K562 (cell line): ENCODE data around the gene KRTAP1-3. TPM values are rescaled to one million over a fixed set of nuclear protein-coding genes. Genes with fewer than 3 reads are reported as not detected.

ENCODE experiments used
- ATAC-seq: fragments of 200-7000 bp; cut with Tn5 transposase; 3 replicates; pipeline ENCODE4 v1.9.1; 2020; ENCODE audit warnings: moderate library complexity
- BruUV-seq: library from RNA; stranded (reverse); fragments of 400-500 nt; replicated peaks from 2 replicates; lab custom pipeline; 2021; lab: Mats Ljungman, UMichigan
- CTCF ChIA-PET: fragments of 300-600 bp; formaldehyde crosslinking; extraction: SDS; loops from one replicate; lab custom pipeline; 2021; ENCODE audit warnings: low intra/inter-chr PET ratio; lab: Yijun Ruan, JAX
- POLR2A ChIA-PET: fragments of 300-600, 350-650 bp; sonication (Branson Sonifier 250); formaldehyde crosslinking; extraction: SDS; loops from one replicate; lab custom pipeline; 2021; ENCODE audit warnings: antibody characterized with exemption, inconsistent platforms; lab: Yijun Ruan, JAX
- DNase-seq, 4 experiments: peaks; one replicate each; pipeline versions ENCODE4 v3.0.0 to v3.0.0-alpha.2; 2011 to 2018; ENCODE audit warnings: low spot score in 3 of 4, mixed read lengths in 3 of 4; ENCODE audit errors: extremely low read depth in 1 of 4
- FAIRE-seq: peaks from 2 replicates; lab custom pipeline; 2011; peaks lifted over from hg19 to GRCh38; lab: Jason Lieb, UNC
- H2AFZ ChIP-seq: 2 replicates; pipeline ENCODE4 v1.6.0; 2011; ENCODE audit warnings: low read depth, low read length, control low read depth, inconsistent platforms
- H3K27ac ChIP-seq: fragments of 200-600 bp; 3 replicates; pipeline ENCODE4 v1.8.0; 2011; ENCODE audit warnings: low read depth, mild to moderate bottlenecking, control low read depth, inconsistent platforms, low read length, moderate library complexity, mixed read lengths; ENCODE audit errors: extremely low read depth
- H3K27me3 ChIP-seq, 2 experiments: fragments of 300-600 bp in 1 of 2; 2 replicates in 1 of 2; 3 replicates in 1 of 2; pipeline versions ENCODE4 v1.6.0 to v1.8.0; 2011; ENCODE audit warnings: inconsistent platforms in 2 of 2, low read length in 2 of 2, mild to moderate bottlenecking in 1 of 2, mixed read lengths in 1 of 2, moderate library complexity in 1 of 2; ENCODE audit not compliant: control insufficient read depth in 2 of 2, insufficient read depth in 2 of 2
- H3K36me3 ChIP-seq: fragments of 300-600 bp; 3 replicates; pipeline ENCODE4 v1.8.0; 2011; ENCODE audit warnings: mild to moderate bottlenecking, low read length, inconsistent platforms; ENCODE audit not compliant: control insufficient read depth, insufficient read depth
- H3K4me1 ChIP-seq, 2 experiments: fragments of 200-600 bp in 1 of 2; replicated peaks in 1 of 2; 2 replicates in 1 of 2; 3 replicates in 1 of 2; pipeline versions ENCODE4 v1.5.1 to v1.8.0; 2011; ENCODE audit warnings: inconsistent platforms in 2 of 2, low read length in 2 of 2, mild to moderate bottlenecking in 1 of 2, mixed read lengths in 1 of 2, moderate library complexity in 1 of 2; ENCODE audit not compliant: control insufficient read depth in 2 of 2, insufficient read depth in 2 of 2
- H3K4me2 ChIP-seq: 2 replicates; pipeline ENCODE4 v1.6.1; 2011; ENCODE audit warnings: low read length, control low read depth, inconsistent platforms, mixed read lengths; ENCODE audit not compliant: insufficient read depth
- H3K4me3 ChIP-seq: fragments of 200-600 bp; sonication (generic), shearing (Covaris generic); 2 replicates; pipeline ENCODE4 v1.5.1; 2016; ENCODE audit warnings: control low read depth, inconsistent platforms
- H3K79me2 ChIP-seq: fragments of 200-600 bp; 3 replicates; pipeline ENCODE4 v1.8.0; 2011; ENCODE audit warnings: low read length, inconsistent platforms; ENCODE audit not compliant: control insufficient read depth, insufficient read depth
- H3K9ac ChIP-seq, 2 experiments: 2 replicates each; pipeline versions ENCODE4 v1.6.0 to v1.6.1; 2011; ENCODE audit warnings: low read depth in 2 of 2, low read length in 2 of 2, control low read depth in 1 of 2, inconsistent platforms in 1 of 2, mild to moderate bottlenecking in 1 of 2, mixed read lengths in 1 of 2; ENCODE audit not compliant: insufficient read depth in 1 of 2
- H3K9me1 ChIP-seq: one replicate; pipeline ENCODE4 v1.6.0; 2011; ENCODE audit warnings: inconsistent platforms, mild to moderate bottlenecking, low read length, moderate library complexity; ENCODE audit not compliant: control insufficient read depth, insufficient read depth
- H3K9me3 ChIP-seq: replicated peaks from 2 replicates; pipeline ENCODE4 v1.5.1; 2011; ENCODE audit warnings: low read depth, low read length, inconsistent platforms; ENCODE audit not compliant: control insufficient read depth, insufficient read depth
- H4K20me1 ChIP-seq: replicated peaks from 2 replicates; pipeline ENCODE4 v1.6.1; 2011; ENCODE audit warnings: low read length, inconsistent platforms, mixed read lengths; ENCODE audit not compliant: control insufficient read depth, insufficient read depth
- FOXJ3 ChIP-seq: sonication (generic); formaldehyde crosslinking; IDR thresholded peaks from 2 replicates; pipeline ENCODE4 v1.4.0; 2020; ENCODE audit warnings: mild to moderate bottlenecking, missing genetic modification reagents
- MEIS2 ChIP-seq: fragments of 450-650 bp; IDR thresholded peaks from 2 replicates; pipeline ENCODE4 v1.6.1; 2014; ENCODE audit warnings: mild to moderate bottlenecking; ENCODE audit not compliant: partially characterized antibody
- NR2C1 ChIP-seq, 2 experiments: fragments of 450-650 bp; IDR thresholded peaks; 2 replicates each; pipeline ENCODE4 v1.6.1; 2017; ENCODE audit warnings: mild to moderate bottlenecking in 2 of 2, antibody characterized with exemption in 1 of 2, inconsistent platforms in 1 of 2, missing compliant biosample characterization in 1 of 2, missing genetic modification characterization in 1 of 2
- POLR2AphosphoS2 ChIP-seq: IDR thresholded peaks from 2 replicates; pipeline ENCODE4 v1.6.1; 2012; ENCODE audit warnings: low read length, improper control_type of control experiment
- SMC3 ChIP-seq: conservative IDR thresholded peaks from 2 replicates; pipeline ENCODE4 v1.6.1; 2011; ENCODE audit warnings: low read depth, low read length, improper control_type of control experiment; ENCODE audit not compliant: insufficient read depth
- ZNF140 ChIP-seq: fragments of 250-450 bp; sonication (Bioruptor Pico); IDR thresholded peaks from 2 replicates; pipeline ENCODE4 v1.8.0; 2021; ENCODE audit warnings: moderate library complexity, mild to moderate bottlenecking, inconsistent platforms
- ZNF41 ChIP-seq: fragments of 250-450 bp; sonication (Bioruptor Pico); conservative IDR thresholded peaks from 2 replicates; pipeline ENCODE4 v1.4.0; 2020; ENCODE audit warnings: mild to moderate bottlenecking
- ZNF561 ChIP-seq: fragments of 450-650 bp; formaldehyde crosslinking; conservative IDR thresholded peaks from 2 replicates; pipeline ENCODE4 v1.4.0; 2020; ENCODE audit warnings: mild to moderate bottlenecking, moderate library complexity
- ZNF717 ChIP-seq: fragments of 250-450 bp; sonication (Bioruptor Pico); IDR thresholded peaks from 2 replicates; pipeline ENCODE4 v1.5.0; 2021
- ZZZ3 ChIP-seq: fragments of 450-650 bp; IDR thresholded peaks from 2 replicates; pipeline ENCODE4 v1.6.1; 2016; ENCODE audit warnings: antibody characterized with exemption, mild to moderate bottlenecking, moderate library complexity
- WGBS: fragments of 100-300 bp; shearing (Covaris generic); methylation state at CpG from one replicate; pipeline ENCODE4 v1.1.6; 2016; ENCODE audit warnings: low coverage, mixed read lengths; ENCODE audit not compliant: insufficient coverage; ENCODE audit errors: missing lambda C conversion rate; 5-methylcytosine and 5-hydroxymethylcytosine counted together
- in situ Hi-C: fragments of 300-500 bp; cut with MboI; formaldehyde crosslinking; loops from 4 replicates; pipeline ENCODE4 v1.15.0; 2018; ENCODE audit warnings: inconsistent platforms, mixed read lengths
- intact Hi-C: fragments of 100-400 bp; cut with micrococcal nuclease; formaldehyde crosslinking; loops from 2 replicates; pipeline ENCODE4 v1.14.2; 2022
- polyA plus RNA-seq, 8 experiments: library from polyadenylated mRNA; depleted of rRNA in 4 of 8; stranded (reverse) in 5 of 8; unstranded in 3 of 8; fragments of >200 nt; fragmentation: Nextera tagmentation in 2 of 8; fragmentation: Illumina TruSeq in 1 of 8; extraction: Ambion mirVana in 2 of 8; extraction: Trizol in 1 of 8; gene quantifications; 2 replicates each; pipeline versions ENCODE4 v1.2.1 to v1.2.3, GENCODE V29; 2011 to 2014; ENCODE audit warnings: inconsistent platforms in 1 of 8, missing spikeins in 1 of 8
- total RNA-seq, 7 experiments: library from RNA; depleted of rRNA in 6 of 7; stranded (reverse); fragments of >200 nt in 6 of 7; fragmentation: Illumina TruSeq in 2 of 7; extraction: Trizol in 2 of 7; gene quantifications; 2 replicates each; pipeline versions ENCODE4 v1.2.1 to v1.2.3, GENCODE V29; 2011 to 2021; ENCODE audit warnings: low replicate concordance in 1 of 7
- TF ChIP-seq, protein P1 (sequence below), 2 experiments: fragments of 450-650 bp; IDR thresholded peaks; 2 replicates each; pipeline ENCODE4 v1.6.1; 2018; ENCODE audit warnings: mild to moderate bottlenecking in 2 of 2, low read depth in 1 of 2; ENCODE audit not compliant: partially characterized antibody in 2 of 2
- TF ChIP-seq, protein P2 (sequence below): fragments of 250-450 bp; sonication (Bioruptor Pico); IDR thresholded peaks from 2 replicates; pipeline ENCODE4 v1.8.0; 2021; ENCODE audit warnings: moderate library complexity, mild to moderate bottlenecking, inconsistent platforms
- TF ChIP-seq, protein P3 (sequence below): fragments of 250-450 bp; sonication (Bioruptor Pico); IDR thresholded peaks from 2 replicates; pipeline ENCODE4 v1.5.0; 2020; ENCODE audit warnings: mild to moderate bottlenecking
- TF ChIP-seq, protein P4 (sequence below): fragments of 450-650 bp; conservative IDR thresholded peaks from 2 replicates; pipeline ENCODE4 v1.6.1; 2016; ENCODE audit warnings: missing genetic modification characterization, low read depth, mild to moderate bottlenecking, missing compliant biosample characterization, moderate library complexity

Gene KRTAP1-3
- total and polyA plus RNA-seq, 9 of the 15 experiments (the other 6 are each of a cell fraction or from before 2014, with no cell fraction given) = not detected

DNA sequence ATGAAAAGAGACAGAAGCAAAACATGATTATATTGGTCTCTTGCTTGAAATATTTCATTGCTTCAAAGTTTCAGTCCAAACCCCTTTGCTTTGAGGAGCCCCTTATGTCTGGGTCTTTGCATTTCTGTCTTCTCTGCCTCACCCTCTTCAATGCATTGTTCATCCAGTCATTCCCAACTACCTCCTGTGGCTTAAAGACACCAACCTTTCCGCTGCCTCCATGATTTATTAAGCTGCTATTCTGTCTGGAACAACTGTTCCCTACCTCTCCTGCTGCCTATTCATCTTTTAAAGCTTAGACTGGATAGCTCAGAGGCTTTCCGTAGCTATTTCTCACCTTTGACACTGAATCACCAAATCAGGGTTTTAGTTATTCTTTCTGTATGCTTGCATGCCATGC lies 37.3 kb downstream of the KRTAP1-3 start:
- ChIA-PET POLR2A (no interaction called here), CTCF (no interaction called here)
- FAIRE-seq (no peak), ATAC-seq (no peak), DNase-seq (no peak)
- intact Hi-C loops (no loop called here), in situ Hi-C loops (no loop called here)
- Histone ChIP-seq H3K9me1 (no peaks in the 10 kb centered on the region), H3K4me2 (no peak overlapping the region), H3K4me1 (no peaks in the 10 kb centered on the region), H3K27me3 (peaks cover 0 to 5% of the 10 kb centered on the region in 2 experiments; a peak in 2 of 5 replicates), H3K79me2 (no peaks in the 10 kb centered on the region), H3K36me3 (no peaks in the 10 kb centered on the region), H4K20me1 (no peaks in the 10 kb centered on the region), H3K4me3 (no peak overlapping the region), H3K9ac (no peak overlapping the region), H3K9me3 (no peaks in the 10 kb centered on the region), H3K27ac (no peak overlapping the region), H2AFZ (no peak overlapping the region)
- 0% methylated on average over 2 of the region's 2 CpGs for whole genome bisulfite sequencing
- no TSS peak for BruUV-seq
- TF ChIP-seq NR2C1 (IDR thresholded peaks at IDR 0.05) = no peak
- no peak for TF ChIP-seq NR2C1 (tag; IDR thresholded peaks at IDR 0.05)
- no peak for TF ChIP-seq MEIS2
- TF ChIP-seq, protein P1, sequence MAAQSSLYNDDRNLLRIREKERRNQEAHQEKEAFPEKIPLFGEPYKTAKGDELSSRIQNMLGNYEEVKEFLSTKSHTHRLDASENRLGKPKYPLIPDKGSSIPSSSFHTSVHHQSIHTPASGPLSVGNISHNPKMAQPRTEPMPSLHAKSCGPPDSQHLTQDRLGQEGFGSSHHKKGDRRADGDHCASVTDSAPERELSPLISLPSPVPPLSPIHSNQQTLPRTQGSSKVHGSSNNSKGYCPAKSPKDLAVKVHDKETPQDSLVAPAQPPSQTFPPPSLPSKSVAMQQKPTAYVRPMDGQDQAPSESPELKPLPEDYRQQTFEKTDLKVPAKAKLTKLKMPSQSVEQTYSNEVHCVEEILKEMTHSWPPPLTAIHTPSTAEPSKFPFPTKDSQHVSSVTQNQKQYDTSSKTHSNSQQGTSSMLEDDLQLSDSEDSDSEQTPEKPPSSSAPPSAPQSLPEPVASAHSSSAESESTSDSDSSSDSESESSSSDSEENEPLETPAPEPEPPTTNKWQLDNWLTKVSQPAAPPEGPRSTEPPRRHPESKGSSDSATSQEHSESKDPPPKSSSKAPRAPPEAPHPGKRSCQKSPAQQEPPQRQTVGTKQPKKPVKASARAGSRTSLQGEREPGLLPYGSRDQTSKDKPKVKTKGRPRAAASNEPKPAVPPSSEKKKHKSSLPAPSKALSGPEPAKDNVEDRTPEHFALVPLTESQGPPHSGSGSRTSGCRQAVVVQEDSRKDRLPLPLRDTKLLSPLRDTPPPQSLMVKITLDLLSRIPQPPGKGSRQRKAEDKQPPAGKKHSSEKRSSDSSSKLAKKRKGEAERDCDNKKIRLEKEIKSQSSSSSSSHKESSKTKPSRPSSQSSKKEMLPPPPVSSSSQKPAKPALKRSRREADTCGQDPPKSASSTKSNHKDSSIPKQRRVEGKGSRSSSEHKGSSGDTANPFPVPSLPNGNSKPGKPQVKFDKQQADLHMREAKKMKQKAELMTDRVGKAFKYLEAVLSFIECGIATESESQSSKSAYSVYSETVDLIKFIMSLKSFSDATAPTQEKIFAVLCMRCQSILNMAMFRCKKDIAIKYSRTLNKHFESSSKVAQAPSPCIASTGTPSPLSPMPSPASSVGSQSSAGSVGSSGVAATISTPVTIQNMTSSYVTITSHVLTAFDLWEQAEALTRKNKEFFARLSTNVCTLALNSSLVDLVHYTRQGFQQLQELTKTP (IDR thresholded peaks at IDR 0.05; ENCODE audit: low read depth in 1 of 2, partially characterized antibody in 2 of 2) = no peak
- no peak for TF ChIP-seq ZNF140
- TF ChIP-seq ZNF41 (CRISPR knock-in tag) = no peak
- TF ChIP-seq, protein P2, sequence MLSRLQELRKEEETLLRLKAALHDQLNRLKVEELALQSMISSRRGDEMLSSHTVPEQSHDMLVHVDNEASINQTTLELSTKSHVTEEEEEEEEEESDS (CRISPR knock-in tag) = no peak
- TF ChIP-seq ZNF717 (CRISPR knock-in tag) = no peak
- no peak for TF ChIP-seq ZZZ3
- TF ChIP-seq SMC3 = no peak
- TF ChIP-seq, protein P3, sequence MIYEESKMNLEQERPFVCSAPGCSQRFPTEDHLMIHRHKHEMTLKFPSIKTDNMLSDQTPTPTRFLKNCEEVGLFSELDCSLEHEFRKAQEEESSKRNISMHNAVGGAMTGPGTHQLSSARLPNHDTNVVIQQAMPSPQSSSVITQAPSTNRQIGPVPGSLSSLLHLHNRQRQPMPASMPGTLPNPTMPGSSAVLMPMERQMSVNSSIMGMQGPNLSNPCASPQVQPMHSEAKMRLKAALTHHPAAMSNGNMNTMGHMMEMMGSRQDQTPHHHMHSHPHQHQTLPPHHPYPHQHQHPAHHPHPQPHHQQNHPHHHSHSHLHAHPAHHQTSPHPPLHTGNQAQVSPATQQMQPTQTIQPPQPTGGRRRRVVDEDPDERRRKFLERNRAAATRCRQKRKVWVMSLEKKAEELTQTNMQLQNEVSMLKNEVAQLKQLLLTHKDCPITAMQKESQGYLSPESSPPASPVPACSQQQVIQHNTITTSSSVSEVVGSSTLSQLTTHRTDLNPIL = no peak
- TF ChIP-seq, protein P4, sequence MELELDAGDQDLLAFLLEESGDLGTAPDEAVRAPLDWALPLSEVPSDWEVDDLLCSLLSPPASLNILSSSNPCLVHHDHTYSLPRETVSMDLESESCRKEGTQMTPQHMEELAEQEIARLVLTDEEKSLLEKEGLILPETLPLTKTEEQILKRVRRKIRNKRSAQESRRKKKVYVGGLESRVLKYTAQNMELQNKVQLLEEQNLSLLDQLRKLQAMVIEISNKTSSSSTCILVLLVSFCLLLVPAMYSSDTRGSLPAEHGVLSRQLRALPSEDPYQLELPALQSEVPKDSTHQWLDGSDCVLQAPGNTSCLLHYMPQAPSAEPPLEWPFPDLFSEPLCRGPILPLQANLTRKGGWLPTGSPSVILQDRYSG (tag) = no peak
- TF ChIP-seq FOXJ3 = no peak
- TF ChIP-seq POLR2AphosphoS2 = no peak
- TF ChIP-seq ZNF561 (CRISPR knock-in tag) = no peak
